Duodenal mucosa (tissue), 2 donors: ENCODE measurements around the gene WSCD1.

Experiments
- H3K27ac ChIP-seq: one replicate; pipeline ENCODE4 v1.7.0; 2013; ENCODE audit warnings: low read depth, low read length
- H3K27me3 ChIP-seq, 2 donors: one replicate each; pipeline ENCODE4 v1.7.0; 2013; ENCODE audit warnings: low read length in 2 of 2, control low read depth in 1 of 2; ENCODE audit not compliant: insufficient read depth in 2 of 2, control insufficient read depth in 1 of 2
- H3K36me3 ChIP-seq, 2 donors: one replicate each; pipeline ENCODE4 v1.7.0; 2013; ENCODE audit warnings: low read length in 2 of 2, control low read depth in 1 of 2; ENCODE audit not compliant: insufficient read depth in 2 of 2, control insufficient read depth in 1 of 2
- H3K4me1 ChIP-seq, 2 donors: one replicate each; pipeline ENCODE4 v1.7.0; 2013; ENCODE audit warnings: low read length in 2 of 2, control low read depth in 1 of 2; ENCODE audit not compliant: insufficient read depth in 2 of 2, control insufficient read depth in 1 of 2
- H3K4me3 ChIP-seq, 2 donors: one replicate each; pipeline ENCODE4 v1.7.0; 2013; ENCODE audit warnings: low read length in 2 of 2, low read depth in 1 of 2
- H3K9ac ChIP-seq, 2 donors: one replicate each; pipeline ENCODE4 v1.7.0; 2013; ENCODE audit warnings: low read length in 2 of 2, low read depth in 1 of 2
- H3K9me3 ChIP-seq, 2 donors: one replicate each; pipeline ENCODE4 v1.7.0; 2013; ENCODE audit warnings: low read length in 2 of 2, control low read depth in 1 of 2; ENCODE audit not compliant: control insufficient read depth in 1 of 2

WSCD1 gene

DNA sequence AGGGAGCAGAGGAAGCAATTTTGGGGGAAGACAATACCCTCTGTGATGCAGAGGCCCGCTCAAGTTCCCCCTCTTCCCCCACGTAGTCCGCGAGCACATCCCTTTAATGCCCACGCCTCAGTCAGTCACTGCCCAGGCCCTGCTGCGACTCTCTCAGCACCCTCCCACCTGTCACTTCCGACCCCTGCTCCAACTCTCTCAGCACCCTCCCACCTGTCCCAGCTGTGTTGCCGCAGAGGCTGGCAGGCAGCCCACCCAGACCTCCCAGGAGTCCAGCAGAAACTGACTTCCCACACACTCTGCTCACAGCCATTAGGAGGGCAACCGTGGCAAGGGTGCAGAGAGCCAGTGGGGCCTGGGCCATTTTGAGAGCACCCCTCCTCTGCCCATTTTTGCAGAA, 92.7 kb downstream of the WSCD1 start:
- H3K9ac ChIP-seq, result no peak overlapping the region
- no peak overlapping the region for H3K27ac ChIP-seq
- H3K4me3 ChIP-seq, result no peak overlapping the region
- no peaks in the 10 kb centered on the region for H3K4me1 ChIP-seq
- no peaks in the 10 kb centered on the region for H3K9me3 ChIP-seq
- peaks cover 3 to 4% of the 10 kb centered on the region in 2 donors for H3K27me3 ChIP-seq
- H3K36me3 ChIP-seq, result no peaks in the 10 kb centered on the region

DNA sequence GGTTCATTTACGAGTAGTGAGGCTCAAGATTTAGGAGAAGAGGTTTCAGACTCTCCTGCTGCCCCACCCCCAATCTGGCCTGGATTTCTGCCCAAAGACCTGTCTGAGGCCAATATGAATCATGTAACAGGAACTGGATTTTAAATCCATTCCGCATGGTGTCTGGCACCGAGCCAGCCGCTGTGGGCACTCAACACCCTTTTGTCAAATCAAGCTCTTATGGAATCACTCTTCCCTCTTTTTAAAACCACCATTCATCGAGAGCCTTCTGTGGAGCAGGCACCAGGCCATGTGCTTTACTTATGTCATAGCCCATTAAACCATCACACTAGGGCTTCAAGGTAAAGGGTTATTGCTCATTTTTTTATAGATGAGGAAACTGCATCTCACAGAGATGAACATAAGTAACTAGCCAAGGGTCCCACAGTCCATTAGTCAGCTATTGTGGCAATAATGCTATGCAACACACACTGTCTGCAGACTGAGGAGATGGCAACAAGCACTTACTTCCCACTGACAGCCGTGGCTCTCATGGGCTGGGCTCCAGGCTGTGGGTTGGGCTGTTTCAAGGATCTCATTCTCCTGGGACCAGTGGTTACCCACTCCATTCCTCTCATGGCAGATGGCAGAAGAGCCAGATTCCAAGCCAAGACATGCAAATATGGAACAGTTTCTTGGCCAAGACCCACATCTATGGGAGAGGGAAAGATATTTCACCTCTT, 93.6 kb downstream of the WSCD1 start:
- Histone ChIP-seq H3K9me3 (no peaks in the 10 kb centered on the region), H3K36me3 (no peaks in the 10 kb centered on the region), H3K27me3 (peaks cover 3 to 4% of the 10 kb centered on the region in 2 donors), H3K4me1 (no peaks in the 10 kb centered on the region), H3K27ac (no peak overlapping the region), H3K4me3 (no peak overlapping the region), H3K9ac (no peak overlapping the region)

GRCh38 chr17:6164996-6165395, 94.8 kb downstream of the WSCD1 start:
- Histone ChIP-seq H3K9me3 (no peaks in the 10 kb centered on the region), H3K9ac (no peak overlapping the region), H3K27ac (no peak overlapping the region), H3K27me3 (peaks cover 2 to 3% of the 10 kb centered on the region in 2 donors), H3K4me3 (no peak overlapping the region), H3K36me3 (no peaks in the 10 kb centered on the region), H3K4me1 (no peaks in the 10 kb centered on the region)

DNA sequence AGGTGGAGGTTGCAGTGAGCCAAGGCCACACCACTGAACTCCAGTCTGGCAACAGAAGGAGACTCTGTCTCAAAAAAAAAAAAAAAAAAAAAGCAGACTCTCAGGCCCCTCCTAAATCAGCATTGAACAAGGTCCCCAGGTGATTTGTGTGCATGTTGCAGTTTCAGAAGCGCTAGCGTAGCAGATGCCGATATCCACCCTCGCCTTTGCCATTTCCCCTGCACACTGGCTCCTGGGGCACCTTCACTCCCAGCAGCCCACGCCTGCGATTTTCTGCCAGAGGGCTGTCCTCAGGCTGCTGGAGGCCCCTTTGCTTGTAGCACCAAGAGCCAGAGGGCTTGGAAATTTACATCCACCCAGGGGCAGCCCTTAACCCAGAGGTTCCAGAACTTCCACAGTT, 95.6 kb downstream of the WSCD1 start:
- H3K9ac ChIP-seq, result no peak overlapping the region
- peaks cover 0 to 3% of the 10 kb centered on the region in 2 donors for H3K27me3 ChIP-seq
- no peaks in the 10 kb centered on the region for H3K36me3 ChIP-seq
- H3K27ac ChIP-seq, result no peak overlapping the region
- H3K4me1 ChIP-seq, result no peaks in the 10 kb centered on the region
- H3K4me3 ChIP-seq, result no peak overlapping the region
- no peaks in the 10 kb centered on the region for H3K9me3 ChIP-seq

GRCh38 chr17:6166492-6167179, 96.5 kb downstream of the WSCD1 start:
- no peaks in the 10 kb centered on the region for H3K9me3 ChIP-seq
- peaks cover 0 to 3% of the 10 kb centered on the region in 2 donors for H3K27me3 ChIP-seq
- H3K4me1 ChIP-seq, result no peaks in the 10 kb centered on the region
- H3K36me3 ChIP-seq, result no peaks in the 10 kb centered on the region
- H3K4me3 ChIP-seq, result no peak overlapping the region
- no peak overlapping the region for H3K9ac ChIP-seq
- no peak overlapping the region for H3K27ac ChIP-seq

- Histone ChIP-seq H3K27me3 (no peaks in the 10 kb centered on the region), H3K9ac (no peak overlapping the region), H3K4me3 (no peak overlapping the region), H3K36me3 (no peaks in the 10 kb centered on the region), H3K4me1 (no peaks in the 10 kb centered on the region), H3K27ac (no peak overlapping the region), H3K9me3 (no peaks in the 10 kb centered on the region)
Measured at GRCh38 chr17:6168296-6168695, 98.1 kb downstream of the WSCD1 start.

DNA sequence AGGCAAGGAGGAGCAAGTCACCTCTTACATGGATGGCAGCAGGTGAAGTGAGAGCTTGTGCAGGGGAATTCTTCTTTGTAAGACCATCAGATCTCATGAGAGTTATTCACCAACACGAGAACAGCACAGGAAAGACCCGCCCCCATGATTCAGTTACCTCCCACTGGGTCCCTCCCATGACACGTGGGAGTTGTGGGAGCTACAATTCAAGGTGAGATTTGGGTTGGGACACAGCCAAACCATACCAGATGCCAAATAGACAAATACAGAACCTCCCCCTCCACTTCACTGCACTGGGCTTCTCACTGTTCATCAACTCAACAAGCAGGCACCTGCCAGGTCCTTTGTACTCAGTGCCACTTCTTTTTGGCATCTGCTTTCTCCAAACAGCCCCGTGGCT, 100.2 kb downstream of the WSCD1 start:
- H3K4me3 ChIP-seq, result no peak overlapping the region
- H3K9me3 ChIP-seq, result no peaks in the 10 kb centered on the region
- H3K27me3 ChIP-seq, result no peaks in the 10 kb centered on the region
- no peak overlapping the region for H3K9ac ChIP-seq
- no peaks in the 10 kb centered on the region for H3K36me3 ChIP-seq
- H3K4me1 ChIP-seq, result no peaks in the 10 kb centered on the region
- no peak overlapping the region for H3K27ac ChIP-seq

DNA sequence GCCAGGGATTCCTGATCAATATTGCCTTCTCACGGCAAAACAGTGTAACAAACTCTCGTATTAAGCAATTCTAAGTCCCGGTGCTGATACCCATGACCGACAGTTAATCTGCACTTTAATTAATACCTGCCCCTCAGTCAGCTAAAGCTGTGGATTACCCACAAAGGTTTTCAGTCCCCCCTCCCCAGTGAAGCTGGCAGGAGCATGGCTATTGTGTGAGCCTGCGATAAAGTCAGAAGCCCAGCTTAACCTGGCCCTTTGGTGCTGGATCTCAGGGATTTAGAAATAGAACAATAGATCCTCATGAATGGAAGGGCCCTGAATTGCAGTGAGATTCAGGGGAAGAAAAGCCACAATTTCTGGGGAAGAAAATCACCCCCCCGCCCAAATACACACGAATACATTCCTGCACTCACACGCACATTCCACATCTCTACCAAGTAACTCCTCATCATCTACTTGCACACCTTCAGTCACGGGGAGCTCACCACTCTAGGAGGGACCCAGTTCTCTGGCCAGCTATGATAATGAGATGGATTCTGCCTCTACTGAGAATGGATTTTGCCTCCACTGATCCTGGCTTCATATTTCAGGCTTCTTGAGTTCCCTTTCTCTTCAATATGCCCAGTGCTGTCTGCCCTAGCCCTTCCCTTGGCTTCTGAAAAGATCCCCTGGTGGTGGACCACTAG, 102.6 kb downstream of the WSCD1 start:
- Histone ChIP-seq H3K9me3 (no peaks in the 10 kb centered on the region), H3K27ac (no peak overlapping the region), H3K27me3 (no peaks in the 10 kb centered on the region), H3K4me1 (no peaks in the 10 kb centered on the region), H3K9ac (no peak overlapping the region), H3K36me3 (no peaks in the 10 kb centered on the region), H3K4me3 (no peak overlapping the region)

DNA sequence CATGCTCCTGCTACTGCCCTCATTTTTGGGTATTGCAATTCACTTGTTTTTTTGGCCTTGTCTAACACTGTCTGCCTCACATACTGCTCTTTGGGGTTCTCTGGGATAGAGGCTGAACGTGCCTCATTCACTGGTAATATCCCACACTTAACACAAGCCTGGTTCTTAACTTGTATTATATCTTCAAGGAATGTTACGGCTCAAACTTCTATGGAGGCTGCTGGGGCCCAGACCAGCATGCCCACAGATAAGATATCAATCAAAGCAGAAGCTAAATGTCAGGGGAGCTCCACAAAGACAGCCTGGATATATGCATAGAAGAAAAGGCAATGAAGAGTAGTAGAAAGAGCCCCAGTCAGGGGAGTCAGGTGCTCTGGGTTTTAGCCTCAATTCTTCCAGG, 103.5 kb downstream of the WSCD1 start:
- H3K9me3 ChIP-seq, result no peaks in the 10 kb centered on the region
- H3K36me3 ChIP-seq, result no peaks in the 10 kb centered on the region
- H3K27me3 ChIP-seq, result no peaks in the 10 kb centered on the region
- no peaks in the 10 kb centered on the region for H3K4me1 ChIP-seq
- no peak overlapping the region for H3K4me3 ChIP-seq
- H3K27ac ChIP-seq, result no peak overlapping the region
- no peak overlapping the region for H3K9ac ChIP-seq
